Sigmoid colon (tissue), 3 donors: Measurements from ENCODE around the gene CCDC68.

ENCODE experiments used
- POLR2A ChIP-seq, 2 donors: fragments of 450-650 bp; IDR thresholded peaks; one replicate each; pipeline ENCODE4 v1.6.1; 2016; ENCODE audit warnings: antibody characterized with exemption in 2 of 2, mild to moderate bottlenecking in 2 of 2, moderate library complexity in 2 of 2
- TF ChIP-seq, protein P1 (sequence below), 4 experiments: fragments of 450-650 bp in 3 of 4; fragments of 200-600 bp in 1 of 4; IDR thresholded peaks; one replicate each; pipeline ENCODE4 v1.5.1; 2016 to 2019; ENCODE audit warnings: antibody characterized with exemption in 4 of 4, mild to moderate bottlenecking in 3 of 4, moderate library complexity in 2 of 4

DNA sequence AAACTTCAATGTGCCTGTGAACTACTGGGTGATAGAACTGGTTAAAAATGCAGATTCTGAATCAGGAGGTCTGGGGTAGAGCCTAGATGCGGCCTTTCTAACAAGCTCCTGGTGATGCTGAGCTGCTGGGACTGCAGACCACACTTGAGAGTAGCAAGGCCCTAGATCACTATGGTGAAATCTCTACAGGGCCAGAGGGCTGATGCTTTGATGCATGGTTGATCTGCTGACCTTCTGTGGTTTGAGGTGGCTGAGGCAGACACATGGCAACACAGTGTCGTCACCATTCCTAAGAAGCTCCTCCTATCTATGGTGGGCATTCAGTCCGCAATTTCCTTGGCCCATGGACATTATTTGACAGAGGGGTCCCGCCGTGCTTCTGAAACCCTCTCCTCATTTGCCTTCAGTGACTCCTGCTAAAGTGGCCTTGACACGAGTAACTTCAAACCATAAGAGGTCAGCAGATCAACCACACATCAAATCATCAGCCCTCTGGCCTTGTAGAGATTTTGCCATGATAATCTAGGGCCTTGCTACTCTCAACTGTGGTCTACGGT, 19.8 kb downstream of the CCDC68 start:
- TF ChIP-seq, protein P1, sequence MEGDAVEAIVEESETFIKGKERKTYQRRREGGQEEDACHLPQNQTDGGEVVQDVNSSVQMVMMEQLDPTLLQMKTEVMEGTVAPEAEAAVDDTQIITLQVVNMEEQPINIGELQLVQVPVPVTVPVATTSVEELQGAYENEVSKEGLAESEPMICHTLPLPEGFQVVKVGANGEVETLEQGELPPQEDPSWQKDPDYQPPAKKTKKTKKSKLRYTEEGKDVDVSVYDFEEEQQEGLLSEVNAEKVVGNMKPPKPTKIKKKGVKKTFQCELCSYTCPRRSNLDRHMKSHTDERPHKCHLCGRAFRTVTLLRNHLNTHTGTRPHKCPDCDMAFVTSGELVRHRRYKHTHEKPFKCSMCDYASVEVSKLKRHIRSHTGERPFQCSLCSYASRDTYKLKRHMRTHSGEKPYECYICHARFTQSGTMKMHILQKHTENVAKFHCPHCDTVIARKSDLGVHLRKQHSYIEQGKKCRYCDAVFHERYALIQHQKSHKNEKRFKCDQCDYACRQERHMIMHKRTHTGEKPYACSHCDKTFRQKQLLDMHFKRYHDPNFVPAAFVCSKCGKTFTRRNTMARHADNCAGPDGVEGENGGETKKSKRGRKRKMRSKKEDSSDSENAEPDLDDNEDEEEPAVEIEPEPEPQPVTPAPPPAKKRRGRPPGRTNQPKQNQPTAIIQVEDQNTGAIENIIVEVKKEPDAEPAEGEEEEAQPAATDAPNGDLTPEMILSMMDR (IDR thresholded peaks at IDR 0.05), result no peak
- TF ChIP-seq POLR2A (IDR thresholded peaks at IDR 0.05), result no peak
